Endothelial cell of umbilical vein (primary cell): ENCODE measurements around the gene NOSIP. TPM values are rescaled to one million over a fixed set of nuclear protein-coding genes. Genes with fewer than 3 reads are reported as not detected.

Source experiments
- BruUV-seq: library from RNA; stranded (reverse); fragments of 400-500 nt; replicated peaks from 2 replicates; lab custom pipeline; 2021; lab: Mats Ljungman, UMichigan
- CTCF ChIA-PET: fragments of 300-600, 350-600 bp; sonication (Branson Sonifier 250); formaldehyde crosslinking; loops from one replicate; lab custom pipeline; 2021; ENCODE audit warnings: antibody characterized with exemption, inconsistent platforms; lab: Charles Lee
- POLR2A ChIA-PET: fragments of 300-600, 350-600 bp; sonication (Branson Sonifier 250); formaldehyde crosslinking; loops from one replicate; lab custom pipeline; 2021; ENCODE audit warnings: antibody characterized with exemption, inconsistent platforms; lab: Charles Lee
- DNase-seq: peaks from one replicate; pipeline ENCODE4 v3.0.0-alpha.2; 2011; ENCODE audit warnings: low read depth, low spot score
- FAIRE-seq: peaks from 2 replicates; lab custom pipeline; 2011; peaks lifted over from hg19 to GRCh38; lab: Jason Lieb, UNC
- H2AFZ ChIP-seq: 2 replicates; pipeline ENCODE4 v1.6.0; 2012; ENCODE audit warnings: low read depth, low read length, control low read depth, inconsistent platforms
- H3K27ac ChIP-seq: 2 replicates; pipeline ENCODE4 v1.5.1; 2011; ENCODE audit warnings: low read depth, mild to moderate bottlenecking, control low read depth, low read length, moderate library complexity; ENCODE audit not compliant: insufficient read depth
- H3K27me3 ChIP-seq, 2 experiments: 2 replicates each; pipeline versions ENCODE4 v1.6.0 to v1.6.1; 2011; ENCODE audit warnings: low read length in 2 of 2, mixed read lengths in 1 of 2; ENCODE audit not compliant: control insufficient read depth in 2 of 2, insufficient read depth in 2 of 2
- H3K36me3 ChIP-seq, 2 experiments: 2 replicates in 1 of 2; 3 replicates in 1 of 2; pipeline ENCODE4 v1.5.1; 2011; ENCODE audit warnings: low read length in 2 of 2, mild to moderate bottlenecking in 1 of 2, moderate library complexity in 1 of 2; ENCODE audit not compliant: control insufficient read depth in 2 of 2, insufficient read depth in 2 of 2; ENCODE audit errors: extremely low read depth in 1 of 2
- H3K4me1 ChIP-seq: 3 replicates; pipeline ENCODE4 v1.5.1; 2011; ENCODE audit warnings: mild to moderate bottlenecking, low read length; ENCODE audit not compliant: control insufficient read depth, insufficient read depth; ENCODE audit errors: extremely low read depth
- H3K4me2 ChIP-seq: 2 replicates; pipeline ENCODE4 v1.6.1; 2011; ENCODE audit warnings: low read length, control low read depth, mixed read lengths; ENCODE audit not compliant: insufficient read depth
- H3K4me3 ChIP-seq, 3 experiments: fragments of 200-600 bp in 1 of 3; sonication (generic), shearing (Covaris generic) in 1 of 3; replicated peaks in 1 of 3; 2 replicates each; pipeline ENCODE4 v1.5.1; 2011 to 2016; ENCODE audit warnings: control low read depth in 3 of 3, low read length in 3 of 3, mild to moderate bottlenecking in 2 of 3, inconsistent platforms in 1 of 3, low read depth in 1 of 3, moderate library complexity in 1 of 3; ENCODE audit not compliant: insufficient read depth in 1 of 3
- H3K79me2 ChIP-seq: 2 replicates; pipeline ENCODE4 v1.6.0; 2012; ENCODE audit warnings: low read length, inconsistent platforms; ENCODE audit not compliant: control insufficient read depth, insufficient read depth
- H3K9ac ChIP-seq: replicated peaks from 2 replicates; pipeline ENCODE3; 2011; ENCODE audit warnings: low read length, control low read depth; ENCODE audit not compliant: insufficient read depth; ENCODE audit errors: extremely low read depth
- H3K9me1 ChIP-seq: replicated peaks from 3 replicates; pipeline ENCODE4 v1.6.0; 2011; ENCODE audit warnings: mild to moderate bottlenecking, low read length; ENCODE audit not compliant: control insufficient read depth, insufficient read depth; ENCODE audit errors: extremely low read depth
- H3K9me3 ChIP-seq: replicated peaks from 2 replicates; pipeline ENCODE4 v1.5.1; 2012; ENCODE audit warnings: low read length, inconsistent platforms; ENCODE audit not compliant: control insufficient read depth, insufficient read depth
- H4K20me1 ChIP-seq: replicated peaks from 2 replicates; pipeline ENCODE3; 2011; ENCODE audit warnings: mild to moderate bottlenecking, low read length; ENCODE audit not compliant: control insufficient read depth, insufficient read depth; ENCODE audit errors: extremely low read depth
- CTCF ChIP-seq, 2 donors: IDR thresholded peaks; 1 replicate in 1 of 2; 2 replicates in 1 of 2; pipeline ENCODE4 v1.5.1; 2011; ENCODE audit warnings: low read length in 2 of 2, mild to moderate bottlenecking in 2 of 2, moderate library complexity in 2 of 2, control low read depth in 1 of 2, inconsistent platforms in 1 of 2, low read depth in 1 of 2; ENCODE audit not compliant: insufficient read depth in 1 of 2; ENCODE audit errors: extremely low read depth in 1 of 2
- EZH2 ChIP-seq: IDR thresholded peaks from 2 replicates; pipeline ENCODE4 v1.6.1; 2012; ENCODE audit warnings: borderline replicate concordance, low read depth, mild to moderate bottlenecking, moderate library complexity, low read length, inconsistent platforms; ENCODE audit not compliant: severe bottlenecking
- FOS ChIP-seq: IDR thresholded peaks from 2 replicates; pipeline ENCODE4 v1.6.1; 2011; ENCODE audit warnings: mild to moderate bottlenecking, low read length, moderate library complexity, borderline replicate concordance; ENCODE audit not compliant: insufficient read depth
- GATA2 ChIP-seq: IDR thresholded peaks from 2 replicates; pipeline ENCODE4 v1.7.0; 2011; ENCODE audit warnings: low read depth, mild to moderate bottlenecking, moderate library complexity, mixed read lengths, low read length; ENCODE audit not compliant: insufficient read length, insufficient read depth
- JUN ChIP-seq: IDR thresholded peaks from 2 replicates; pipeline ENCODE4 v1.6.1; 2011; ENCODE audit warnings: borderline replicate concordance, low read depth; ENCODE audit not compliant: insufficient read length, insufficient read depth
- MAX ChIP-seq: IDR thresholded peaks from 2 replicates; pipeline ENCODE4 v1.6.1; 2011; ENCODE audit not compliant: insufficient read depth, insufficient read length
- MYC ChIP-seq: IDR thresholded peaks from one replicate; pipeline ENCODE4 v1.6.1; 2011; ENCODE audit warnings: mild to moderate bottlenecking, low read depth, low read length
- POLR2A ChIP-seq: IDR thresholded peaks from 2 replicates; pipeline ENCODE4 v1.6.1; 2012; ENCODE audit warnings: low read depth, mild to moderate bottlenecking, control low read depth, low read length
- POLR2AphosphoS5 ChIP-seq: IDR thresholded peaks from 2 replicates; pipeline ENCODE4 v1.6.1; 2012; ENCODE audit warnings: low read depth, mild to moderate bottlenecking, control low read depth, low read length, moderate library complexity; ENCODE audit not compliant: insufficient read depth
- dilution Hi-C: fragments of 300-500 bp; cut with MboI; formaldehyde crosslinking; loops from one replicate; pipeline ENCODE4 v1.15.0; 2019; ENCODE audit warnings: low sequenced_read_pairs; ENCODE audit not compliant: extremely low pct_ligation_motif_present
- intact Hi-C: fragments of 100-400 bp; cut with micrococcal nuclease; formaldehyde crosslinking; loops from one replicate; pipeline ENCODE4 v1.10.0; 2022
- polyA plus RNA-seq, 4 experiments: library from polyadenylated mRNA; depleted of rRNA in 3 of 4; stranded (reverse) in 3 of 4; unstranded in 1 of 4; fragments of >200 nt; gene quantifications; 2 replicates each; pipeline versions ENCODE4 v1.2.1 to v1.2.3, GENCODE V29; 2011 to 2012; ENCODE audit warnings: missing spikeins in 1 of 4
- total RNA-seq: library from RNA; stranded (reverse); gene quantifications from 2 replicates; pipeline ENCODE4 v1.2.3, GENCODE V29; 2021

Gene NOSIP
- total and polyA plus RNA-seq, 2 donors (not counting 3 experiments of a cell fraction or from before 2014, with no cell fraction given): 77.5 to 128 TPM

GRCh38 chr19:49524812-49525455 lies 55.4 kb downstream of the NOSIP start:
- no peak overlapping the region for H3K4me3 ChIP-seq
- no TSS peak for BruUV-seq
- peaks cover 2 to 15% of the 10 kb centered on the region in 2 experiments for H3K36me3 ChIP-seq
- dilution Hi-C loops (no loop called here), intact Hi-C loops (no loop called here)
- H3K27me3 ChIP-seq: no peaks in the 10 kb centered on the region
- CTCF ChIA-PET: interaction anchor here (0.9 to 1.0 kb wide), 2 partner anchors 22 to 45 kb away, joined by 3 read pairs; no protein-coding TSS in a partner anchor
- peaks cover 5% of the 10 kb centered on the region for H3K79me2 ChIP-seq
- H2AFZ ChIP-seq: no peak overlapping the region
- TF ChIP-seq MYC (no peak), POLR2A (no peak), GATA2 (no peak), POLR2AphosphoS5 (no peak), EZH2 (no peak), FOS (no peak), JUN (no peak), MAX (no peak), CTCF (IDR thresholded peaks at IDR 0.05; ENCODE audit: extremely low read depth in 1 of 2, insufficient read depth in 1 of 2, low read depth in 1 of 2, low read length in 2 of 2) (no peak)
- H3K4me2 ChIP-seq: no peak overlapping the region
- FAIRE-seq (no peak), DNase-seq (no peak)
- H3K9me3 ChIP-seq: no peaks in the 10 kb centered on the region
- no peak overlapping the region for H3K27ac ChIP-seq
- H3K9me1 ChIP-seq: no peaks in the 10 kb centered on the region
- no peak overlapping the region for H3K9ac ChIP-seq
- POLR2A ChIA-PET: no interaction called here
- no peaks in the 10 kb centered on the region for H3K4me1 ChIP-seq
- no peaks in the 10 kb centered on the region for H4K20me1 ChIP-seq
